Caco-2 (cell line): ENCODE data around the gene UBR3. TPM values are rescaled to one million over a fixed set of nuclear protein-coding genes. Genes with fewer than 3 reads are reported as not detected.

ENCODE experiments used
- BruUV-seq: library from RNA; stranded (reverse); fragments of 400-500 nt; replicated peaks from 2 replicates; lab custom pipeline; 2021; lab: Mats Ljungman, UMichigan
- CTCF ChIA-PET: fragments of 300-600 bp; sonication (Branson Sonifier 250); formaldehyde crosslinking; loops from one replicate; lab custom pipeline; 2022; ENCODE audit warnings: antibody characterized with exemption; lab: Charles Lee
- POLR2A ChIA-PET: fragments of 300-600 bp; sonication (Branson Sonifier 250); formaldehyde crosslinking; loops from one replicate; lab custom pipeline; 2022; ENCODE audit warnings: antibody characterized with exemption; lab: Charles Lee
- DNase-seq, 2 experiments: peaks; one replicate each; pipeline versions ENCODE4 v3.0.0 to v3.0.0-alpha.2; 2020 to 2022
- H3K27me3 ChIP-seq: replicated peaks from 2 replicates; pipeline ENCODE4 v1.6.0; 2011; ENCODE audit warnings: low read length; ENCODE audit not compliant: control insufficient read depth, insufficient read depth
- H3K36me3 ChIP-seq: 2 replicates; pipeline ENCODE4 v1.5.1; 2011; ENCODE audit warnings: low read length; ENCODE audit not compliant: control insufficient read depth, insufficient read depth
- H3K4me1 ChIP-seq: fragments of 250-450 bp; sonication (Bioruptor Pico); 2 replicates; pipeline ENCODE4 v1.5.1; 2020; ENCODE audit warnings: mild to moderate bottlenecking
- H3K4me3 ChIP-seq: 2 replicates; pipeline ENCODE4 v1.5.1; 2011; ENCODE audit warnings: low read depth, mild to moderate bottlenecking, control low read depth, low read length
- H3K9me3 ChIP-seq: fragments of 250-450 bp; sonication (Bioruptor Pico); 2 replicates; pipeline ENCODE4 v1.5.1; 2020; ENCODE audit warnings: mild to moderate bottlenecking, moderate library complexity
- H3K27ac Mint-ChIP-seq: one replicate; pipeline ENCODE4 v1.8.0; 2022; ENCODE audit warnings: mixed read lengths; ENCODE audit not compliant: unreplicated experiment
- H3K27me3 Mint-ChIP-seq: one replicate; pipeline ENCODE4 v1.8.0; 2022; ENCODE audit warnings: mixed read lengths; ENCODE audit not compliant: insufficient read depth, unreplicated experiment
- H3K36me3 Mint-ChIP-seq: one replicate; pipeline ENCODE4 v1.8.0; 2022; ENCODE audit warnings: mild to moderate bottlenecking, mixed read lengths; ENCODE audit not compliant: insufficient read depth, unreplicated experiment
- H3K4me1 Mint-ChIP-seq: one replicate; pipeline ENCODE4 v1.8.0; 2022; ENCODE audit warnings: low read depth, mixed read lengths; ENCODE audit not compliant: unreplicated experiment
- H3K4me3 Mint-ChIP-seq: one replicate; pipeline ENCODE4 v1.8.0; 2022; ENCODE audit warnings: mild to moderate bottlenecking, moderate library complexity, mixed read lengths; ENCODE audit not compliant: unreplicated experiment
- H3K9me3 Mint-ChIP-seq: one replicate; pipeline ENCODE4 v1.8.0; 2022; ENCODE audit warnings: mixed read lengths; ENCODE audit not compliant: unreplicated experiment
- intact Hi-C: fragments of 100-400 bp; cut with micrococcal nuclease; formaldehyde crosslinking; loops from one replicate; pipeline ENCODE4 v1.10.0; 2022; ENCODE audit not compliant: unreplicated experiment
- total RNA-seq: library from RNA; stranded (reverse); gene quantifications from 2 replicates; pipeline ENCODE4 v1.2.3, GENCODE V29; 2022
- TF ChIP-seq, protein P1 (sequence below), 2 experiments: fragments of 200-600 bp in 1 of 2; IDR thresholded peaks; 1 replicate in 1 of 2; 2 replicates in 1 of 2; pipeline versions ENCODE4 v1.5.1 to v1.8.0; 2011 to 2022; ENCODE audit warnings: antibody characterized with exemption in 1 of 2, control low read depth in 1 of 2, inconsistent platforms in 1 of 2, low read depth in 1 of 2, low read length in 1 of 2, mild to moderate bottlenecking in 1 of 2, moderate library complexity in 1 of 2; ENCODE audit not compliant: insufficient read depth in 1 of 2, severe bottlenecking in 1 of 2, unreplicated experiment in 1 of 2

UBR3 gene
- total RNA-seq, 1 experiment from 2014 or later: 35.7 TPM

DNA sequence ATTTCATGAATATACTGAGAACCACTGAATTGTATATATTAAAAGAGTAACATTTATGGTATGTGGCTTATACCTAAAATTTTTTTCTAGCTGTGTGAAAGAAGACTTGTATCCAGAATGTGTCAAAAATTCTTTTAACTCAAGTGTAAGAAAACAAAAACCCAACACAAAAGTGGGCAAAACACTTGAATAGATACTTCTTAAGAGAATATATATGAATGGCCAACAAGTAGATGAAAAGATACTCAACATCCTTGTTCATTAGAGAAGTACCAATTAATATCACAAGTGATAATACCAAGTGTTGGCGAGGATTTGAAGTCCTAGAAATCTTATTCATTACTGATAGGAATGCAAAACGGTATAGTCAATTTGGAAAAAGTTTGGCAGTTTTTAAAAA is 243.5 kb downstream of the UBR3 start:
- no TSS peak for BruUV-seq
- H3K4me3 Mint-ChIP-seq: no peak overlapping the region
- no peaks in the 10 kb centered on the region for H3K9me3 Mint-ChIP-seq
- no peaks in the 10 kb centered on the region for H3K27me3 Mint-ChIP-seq
- Histone ChIP-seq H3K9me3 (0 out of 2 replicates have a peak, but pooled peaks cover 3% of the 10 kb centered on the region), H3K4me3 (no peak overlapping the region), H3K36me3 (no peaks in the 10 kb centered on the region), H3K4me1 (no peaks in the 10 kb centered on the region), H3K27me3 (no peaks in the 10 kb centered on the region)
- no peak for DNase-seq
- H3K36me3 Mint-ChIP-seq: peaks cover 5% of the 10 kb centered on the region
- H3K4me1 Mint-ChIP-seq: peaks cover 8% of the 10 kb centered on the region
- ChIA-PET CTCF (no interaction called here), POLR2A (no interaction called here)
- H3K27ac Mint-ChIP-seq: no peak overlapping the region
- TF ChIP-seq, protein P1, sequence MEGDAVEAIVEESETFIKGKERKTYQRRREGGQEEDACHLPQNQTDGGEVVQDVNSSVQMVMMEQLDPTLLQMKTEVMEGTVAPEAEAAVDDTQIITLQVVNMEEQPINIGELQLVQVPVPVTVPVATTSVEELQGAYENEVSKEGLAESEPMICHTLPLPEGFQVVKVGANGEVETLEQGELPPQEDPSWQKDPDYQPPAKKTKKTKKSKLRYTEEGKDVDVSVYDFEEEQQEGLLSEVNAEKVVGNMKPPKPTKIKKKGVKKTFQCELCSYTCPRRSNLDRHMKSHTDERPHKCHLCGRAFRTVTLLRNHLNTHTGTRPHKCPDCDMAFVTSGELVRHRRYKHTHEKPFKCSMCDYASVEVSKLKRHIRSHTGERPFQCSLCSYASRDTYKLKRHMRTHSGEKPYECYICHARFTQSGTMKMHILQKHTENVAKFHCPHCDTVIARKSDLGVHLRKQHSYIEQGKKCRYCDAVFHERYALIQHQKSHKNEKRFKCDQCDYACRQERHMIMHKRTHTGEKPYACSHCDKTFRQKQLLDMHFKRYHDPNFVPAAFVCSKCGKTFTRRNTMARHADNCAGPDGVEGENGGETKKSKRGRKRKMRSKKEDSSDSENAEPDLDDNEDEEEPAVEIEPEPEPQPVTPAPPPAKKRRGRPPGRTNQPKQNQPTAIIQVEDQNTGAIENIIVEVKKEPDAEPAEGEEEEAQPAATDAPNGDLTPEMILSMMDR (IDR thresholded peaks at IDR 0.05; ENCODE audit: insufficient read depth in 1 of 2, low read depth in 1 of 2, low read length in 1 of 2, severe bottlenecking in 1 of 2, unreplicated experiment in 1 of 2): no peak
- intact Hi-C loops: no loop called here

- POLR2A ChIA-PET: no interaction called here
- no TSS peak for BruUV-seq
- CTCF ChIA-PET: no interaction called here
Measured at GRCh38 chr2:170073288-170073687, 246.0 kb downstream of the UBR3 start.

DNA sequence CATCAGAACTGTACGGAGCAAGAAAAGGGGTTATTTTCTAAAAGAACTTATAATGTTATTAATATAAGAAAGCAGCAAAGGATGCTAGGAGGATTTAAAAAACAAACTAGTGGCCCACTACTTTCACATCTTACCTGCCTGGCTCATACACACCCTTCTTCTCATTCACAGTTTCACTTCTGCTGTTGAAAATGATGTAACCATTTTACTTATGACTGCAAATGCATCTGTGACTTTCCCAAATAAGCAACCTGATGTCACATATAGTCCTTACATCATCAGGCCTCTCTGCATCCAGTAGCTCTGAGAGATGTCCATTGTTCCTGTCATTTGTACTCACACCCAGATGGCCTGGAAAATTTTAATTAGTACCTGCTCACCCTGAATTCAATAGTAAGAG is 248.9 kb downstream of the UBR3 start:
- BruUV-seq: no TSS peak
- H3K27me3 Mint-ChIP-seq: no peaks in the 10 kb centered on the region
- Histone ChIP-seq H3K36me3 (no peaks in the 10 kb centered on the region; the same call in 1 of the 2 replicates), H3K4me3 (no peak overlapping the region), H3K4me1 (no peaks in the 10 kb centered on the region), H3K9me3 (0 out of 2 replicates have a peak, but pooled peaks cover 3% of the 10 kb centered on the region), H3K27me3 (no peaks in the 10 kb centered on the region)
- no peaks in the 10 kb centered on the region for H3K9me3 Mint-ChIP-seq
- H3K4me3 Mint-ChIP-seq: no peak overlapping the region
- DNase-seq: no peak
- CTCF ChIA-PET: no interaction called here
- peaks cover 11% of the 10 kb centered on the region for H3K36me3 Mint-ChIP-seq
- POLR2A ChIA-PET: no interaction called here
- peaks cover 8% of the 10 kb centered on the region for H3K4me1 Mint-ChIP-seq
- H3K27ac Mint-ChIP-seq: no peak overlapping the region
- intact Hi-C loops: no loop called here
- TF ChIP-seq, protein P1 (IDR thresholded peaks at IDR 0.05; ENCODE audit: insufficient read depth in 1 of 2, low read depth in 1 of 2, low read length in 1 of 2, severe bottlenecking in 1 of 2, unreplicated experiment in 1 of 2): no peak

More at GRCh38 chr2:170073288-170073687, 246.0 kb downstream of the UBR3 start:
- H3K4me1 ChIP-seq: no peaks in the 10 kb centered on the region
- 0 out of 2 replicates have a peak, but pooled peaks cover 3% of the 10 kb centered on the region for H3K9me3 ChIP-seq
- TF ChIP-seq, protein P1 (IDR thresholded peaks at IDR 0.05; ENCODE audit: insufficient read depth in 1 of 2, low read depth in 1 of 2, low read length in 1 of 2, severe bottlenecking in 1 of 2, unreplicated experiment in 1 of 2): no peak
- H3K4me3 ChIP-seq: no peak overlapping the region
- DNase-seq: no peak
- peaks cover 8% of the 10 kb centered on the region for H3K4me1 Mint-ChIP-seq
- H3K4me3 Mint-ChIP-seq: no peak overlapping the region
- no peaks in the 10 kb centered on the region for H3K9me3 Mint-ChIP-seq
- H3K36me3 Mint-ChIP-seq: peaks cover 6% of the 10 kb centered on the region
- no peak overlapping the region for H3K27ac Mint-ChIP-seq
- H3K36me3 ChIP-seq: no peaks in the 10 kb centered on the region; the same call in 1 of the 2 replicates
- H3K27me3 Mint-ChIP-seq: no peaks in the 10 kb centered on the region
- no peaks in the 10 kb centered on the region for H3K27me3 ChIP-seq
- intact Hi-C loops: no loop called here
